ENCODE measurements around the gene TAP2. TPM values are rescaled to one million over a fixed set of nuclear protein-coding genes. Genes with fewer than 3 reads are reported as not detected.

The TAP2 gene
- total RNA-seq, 6 experiments from 2014 or later: 25.3 to 47.5 (median 39.2) TPM

GRCh38 chr6:32799168-32799567 lies 39.4 kb downstream of the TAP2 start:
- Mint-ChIP-seq H3K4me1 (ENCODE audit: low read depth) (peaks cover 14% of the 10 kb centered on the region), H3K4me3 (no peak overlapping the region), H3K9me3 (peaks cover 6% of the 10 kb centered on the region), H3K27me3 (ENCODE audit: insufficient read depth) (peaks cover 29% of the 10 kb centered on the region), H3K27ac (no peak overlapping the region), H3K36me3 (ENCODE audit: low read depth) (no peaks in the 10 kb centered on the region; the same call in 1 of the 2 replicates)
- DNase-seq: no peak
- TF ChIP-seq CTCF (IDR thresholded peaks at IDR 0.05): no peak

- H3K9me3 Mint-ChIP-seq: peaks cover 6% of the 10 kb centered on the region
- peak; percentile 24 for DNase-seq
- TF ChIP-seq CTCF (IDR thresholded peaks at IDR 0.05): peak; percentile 95
- no peaks in the 10 kb centered on the region; the same call in 1 of the 2 replicates for H3K36me3 Mint-ChIP-seq (ENCODE audit: low read depth)
- H3K27ac Mint-ChIP-seq: no peak overlapping the region
- H3K4me3 Mint-ChIP-seq: peak overlapping the region; percentile 78
- peaks cover 14% of the 10 kb centered on the region for H3K4me1 Mint-ChIP-seq (ENCODE audit: low read depth)
- peaks cover 26% of the 10 kb centered on the region for H3K27me3 Mint-ChIP-seq (ENCODE audit: insufficient read depth)
Measured at GRCh38 chr6:32796848-32797776, 41.4 kb downstream of the TAP2 start.

- no peak for DNase-seq
- Mint-ChIP-seq H3K9me3 (peaks cover 6% of the 10 kb centered on the region), H3K4me1 (ENCODE audit: low read depth) (peaks cover 19% of the 10 kb centered on the region), H3K27me3 (ENCODE audit: insufficient read depth) (peaks cover 37% of the 10 kb centered on the region), H3K27ac (no peak overlapping the region), H3K4me3 (no peak overlapping the region), H3K36me3 (ENCODE audit: low read depth) (no peaks in the 10 kb centered on the region; the same call in 1 of the 2 replicates)
- no peak for TF ChIP-seq CTCF (IDR thresholded peaks at IDR 0.05)
Measured at GRCh38 chr6:32794510-32794909, 44.0 kb downstream of the TAP2 start.

- DNase-seq: no peak
- no peaks in the 10 kb centered on the region for H3K9me3 Mint-ChIP-seq
- H3K4me3 Mint-ChIP-seq: no peak overlapping the region
- no peak for TF ChIP-seq CTCF (IDR thresholded peaks at IDR 0.05)
- H3K27ac Mint-ChIP-seq: no peak overlapping the region
- H3K4me1 Mint-ChIP-seq (ENCODE audit: low read depth): peaks cover 19% of the 10 kb centered on the region
- no peaks in the 10 kb centered on the region for H3K36me3 Mint-ChIP-seq (ENCODE audit: low read depth)
- H3K27me3 Mint-ChIP-seq (ENCODE audit: insufficient read depth): peaks cover 35% of the 10 kb centered on the region
Measured at GRCh38 chr6:32792901-32793435, 45.6 kb downstream of the TAP2 start.

GRCh38 chr6:32790306-32790705 lies 48.2 kb downstream of the TAP2 start:
- no peak overlapping the region for H3K4me3 Mint-ChIP-seq
- no peaks in the 10 kb centered on the region for H3K36me3 Mint-ChIP-seq (ENCODE audit: low read depth)
- DNase-seq: no peak
- H3K27ac Mint-ChIP-seq: no peak overlapping the region
- H3K9me3 Mint-ChIP-seq: no peaks in the 10 kb centered on the region
- H3K4me1 Mint-ChIP-seq (ENCODE audit: low read depth): peaks cover 5% of the 10 kb centered on the region; the same call in 1 of the 2 replicates
- no peak for TF ChIP-seq CTCF (IDR thresholded peaks at IDR 0.05)
- peaks cover 37% of the 10 kb centered on the region for H3K27me3 Mint-ChIP-seq (ENCODE audit: insufficient read depth)

Other genes with a start within 250 kb of the TAP2 start
- not detected for gene HLA-DRB1, start 248.9 kb downstream of the TAP2 start, total RNA-seq (2021; fragmentation: NEBNext Ultra II Directional; extraction: Animal tissue kit (Norgen Biotek cat#: 25700))
- not detected for gene HLA-DQA1, start 201.3 kb downstream of the TAP2 start, total RNA-seq (2021; fragmentation: NEBNext Ultra II Directional; extraction: Animal tissue kit (Norgen Biotek cat#: 25700))
- gene HLA-DQB1, start 172.1 kb downstream of the TAP2 start, total RNA-seq (2021; fragmentation: NEBNext Ultra II Directional; extraction: Animal tissue kit (Norgen Biotek cat#: 25700)): not detected
- gene HLA-DQA2, start 97.3 kb downstream of the TAP2 start, total RNA-seq (2021; fragmentation: NEBNext Ultra II Directional; extraction: Animal tissue kit (Norgen Biotek cat#: 25700)): not detected
- not detected for gene HLA-DQB2, start 75.2 kb downstream of the TAP2 start, total RNA-seq (2021; fragmentation: NEBNext Ultra II Directional; extraction: Animal tissue kit (Norgen Biotek cat#: 25700))
- under 1 TPM in 2 of 6 experiments, not detected in 4; 0.14 to 0.28 TPM for gene HLA-DOB, start 21.7 kb downstream of the TAP2 start, total RNA-seq (2021; fragmentation: NEBNext Ultra II Directional; extraction: Animal tissue kit (Norgen Biotek cat#: 25700))
- gene PSMB8, start 5.3 kb upstream of the TAP2 start, total RNA-seq (2021; fragmentation: NEBNext Ultra II Directional; extraction: Animal tissue kit (Norgen Biotek cat#: 25700)): 10 to 100 TPM; 24.4 to 43.3 (median 39.5) TPM
- gene TAP1, start 15.0 kb upstream of the TAP2 start, total RNA-seq (2021; fragmentation: NEBNext Ultra II Directional; extraction: Animal tissue kit (Norgen Biotek cat#: 25700)): 10 to 100 TPM; 29.9 to 42.6 (median 37.8) TPM
- gene PSMB9, start 15.5 kb upstream of the TAP2 start, total RNA-seq (2021; fragmentation: NEBNext Ultra II Directional; extraction: Animal tissue kit (Norgen Biotek cat#: 25700)): 10 to 100 TPM in 4 of 6 experiments, 1 to 10 TPM in 2; 4.9 to 23.9 (median 20.9) TPM
- gene HLA-DMB, start 102.3 kb upstream of the TAP2 start, total RNA-seq (2021; fragmentation: NEBNext Ultra II Directional; extraction: Animal tissue kit (Norgen Biotek cat#: 25700)): not detected
- gene HLA-DMA, start 114.4 kb upstream of the TAP2 start, total RNA-seq (2021; fragmentation: NEBNext Ultra II Directional; extraction: Animal tissue kit (Norgen Biotek cat#: 25700)): 1 to 10 TPM; 2.0 to 3.1 (median 2.2) TPM
- gene BRD2, start 129.9 kb upstream of the TAP2 start, total RNA-seq (2021; fragmentation: NEBNext Ultra II Directional; extraction: Animal tissue kit (Norgen Biotek cat#: 25700)): 100 to 1,000 TPM; 147 to 163 (median 157) TPM
- gene HLA-DOA, start 170.9 kb upstream of the TAP2 start, total RNA-seq (2021; fragmentation: NEBNext Ultra II Directional; extraction: Animal tissue kit (Norgen Biotek cat#: 25700)): not detected
- 1 to 10 TPM in 5 of 6 experiments, under 1 TPM in 1; 0.94 to 3.8 (median 1.9) TPM for gene HLA-DPA1, start 234.9 kb upstream of the TAP2 start, total RNA-seq (2021; fragmentation: NEBNext Ultra II Directional; extraction: Animal tissue kit (Norgen Biotek cat#: 25700))
- gene HLA-DPB1, start 237.3 kb upstream of the TAP2 start, total RNA-seq (2021; fragmentation: NEBNext Ultra II Directional; extraction: Animal tissue kit (Norgen Biotek cat#: 25700)): 1 to 10 TPM; 1.6 to 4.8 (median 1.9) TPM

All from HFFc6 (cell line).